Karpas-422 (cell line): ENCODE data around the gene MRPS18C. TPM values are rescaled to one million over a fixed set of nuclear protein-coding genes. Genes with fewer than 3 reads are reported as not detected.
"Not testable (repeated sequence)": the region's sequence is repeated elsewhere in the genome, so short reads cannot be mapped to it uniquely, and the experiment has no call there.

Experiments used
- DNase-seq: peaks from one replicate; pipeline ENCODE4 v3.0.0-alpha.2; 2015
- H2AFZ ChIP-seq: fragments of 200-600 bp; sonication (generic); 2 replicates; pipeline ENCODE4 v1.6.1; 2014; ENCODE audit warnings: antibody characterized with exemption, low read length, mixed read lengths
- H3K27ac ChIP-seq: fragments of 200-600 bp; sonication (generic); 2 replicates; pipeline ENCODE4 v1.5.1; 2014; ENCODE audit warnings: mild to moderate bottlenecking, low read length, moderate library complexity
- H3K27me3 ChIP-seq: fragments of 200-600 bp; sonication (generic); 2 replicates; pipeline ENCODE4 v1.6.1; 2014; ENCODE audit warnings: low read length, mixed read lengths
- H3K36me3 ChIP-seq: fragments of 200-600 bp; sonication (generic); 2 replicates; pipeline ENCODE4 v1.6.1; 2014; ENCODE audit warnings: low read length, mixed read lengths; ENCODE audit not compliant: insufficient read depth
- H3K4me1 ChIP-seq: fragments of 200-600 bp; sonication (generic); 2 replicates; pipeline ENCODE4 v1.6.1; 2014; ENCODE audit warnings: mild to moderate bottlenecking, low read length, mixed read lengths
- H3K4me2 ChIP-seq: fragments of 200-600 bp; sonication (generic); 2 replicates; pipeline ENCODE4 v1.6.1; 2014; ENCODE audit warnings: low read length, low read depth, mild to moderate bottlenecking; ENCODE audit not compliant: poor library complexity, severe bottlenecking
- H3K4me3 ChIP-seq: fragments of 200-600 bp; sonication (generic); 2 replicates; pipeline ENCODE4 v1.5.1; 2014; ENCODE audit warnings: mild to moderate bottlenecking, antibody characterized with exemption, low read length, mixed read lengths
- H3K79me2 ChIP-seq: fragments of 200-600 bp; sonication (generic); 2 replicates; pipeline ENCODE4 v1.6.1; 2014; ENCODE audit warnings: mild to moderate bottlenecking, low read length, mixed read lengths
- H3K9ac ChIP-seq: fragments of 200-600 bp; sonication (generic); 2 replicates; pipeline ENCODE4 v1.6.0; 2014; ENCODE audit warnings: low read length
- H3K9me2 ChIP-seq: fragments of 200-600 bp; sonication (generic), shearing (Covaris generic); replicated peaks from 2 replicates; pipeline ENCODE4 v1.6.0; 2014; ENCODE audit warnings: mild to moderate bottlenecking, low read length, moderate library complexity; ENCODE audit not compliant: insufficient read depth
- H3K9me3 ChIP-seq: fragments of 300-700, 200-600 bp; sonication (generic); 2 replicates; pipeline ENCODE4 v1.6.1; 2014; ENCODE audit warnings: low read length, mixed read lengths
- H4K20me1 ChIP-seq: fragments of 200-600 bp; sonication (generic); 2 replicates; pipeline ENCODE4 v1.6.1; 2014; ENCODE audit warnings: mild to moderate bottlenecking, antibody characterized with exemption, low read length, low read depth; ENCODE audit not compliant: insufficient read depth
- total RNA-seq: library from RNA; depleted of rRNA; stranded (reverse); fragments of >200 nt; shearing (Covaris generic); gene quantifications from 2 replicates; pipeline ENCODE4 v1.2.3, GENCODE V29; 2014; ENCODE audit warnings: low replicate concordance

MRPS18C gene
- total RNA-seq, 1 experiment from 2014 or later, result 10.4 TPM

GRCh38 chr4:83486457-83487129 is 30.7 kb downstream of the MRPS18C start:
- H3K4me2 ChIP-seq, result no peak overlapping the region
- H3K4me3 ChIP-seq, result no peak overlapping the region
- H3K9ac ChIP-seq, result no peak overlapping the region
- no peak overlapping the region for H2AFZ ChIP-seq
- H3K4me1 ChIP-seq, result peaks cover 13% of the 10 kb centered on the region
- no peaks in the 10 kb centered on the region for H3K36me3 ChIP-seq
- H3K27ac ChIP-seq, result no peak overlapping the region
- peaks cover 11% of the 10 kb centered on the region for H3K79me2 ChIP-seq
- no peak for DNase-seq
- no peaks in the 10 kb centered on the region for H4K20me1 ChIP-seq
- H3K9me3 ChIP-seq, result no peaks in the 10 kb centered on the region
- no peaks in the 10 kb centered on the region for H3K9me2 ChIP-seq
- H3K27me3 ChIP-seq, result no peaks in the 10 kb centered on the region

GRCh38 chr4:83489711-83490326 is 34.0 kb downstream of the MRPS18C start:
- Histone ChIP-seq H3K9me3 (no peaks in the 10 kb centered on the region), H4K20me1 (no peaks in the 10 kb centered on the region), H3K4me3 (no peak overlapping the region), H3K27ac (no peak overlapping the region), H3K9me2 (no peaks in the 10 kb centered on the region), H3K4me1 (peaks cover 5% of the 10 kb centered on the region), H3K27me3 (no peaks in the 10 kb centered on the region), H3K4me2 (no peak overlapping the region), H2AFZ (no peak overlapping the region), H3K36me3 (no peaks in the 10 kb centered on the region), H3K9ac (no peak overlapping the region), H3K79me2 (no peaks in the 10 kb centered on the region)
- DNase-seq, result no peak

GRCh38 chr4:83490876-83491450 is 35.1 kb downstream of the MRPS18C start:
- no peaks in the 10 kb centered on the region for H3K36me3 ChIP-seq
- H3K27ac ChIP-seq, result no peak overlapping the region
- H3K4me1 ChIP-seq, result no peaks in the 10 kb centered on the region
- H3K79me2 ChIP-seq, result no peaks in the 10 kb centered on the region
- H3K9me2 ChIP-seq, result no peaks in the 10 kb centered on the region
- DNase-seq, result peak; percentile 61
- no peak overlapping the region for H3K4me3 ChIP-seq
- no peaks in the 10 kb centered on the region for H3K9me3 ChIP-seq
- no peak overlapping the region for H3K4me2 ChIP-seq
- no peak overlapping the region for H2AFZ ChIP-seq
- H4K20me1 ChIP-seq, result no peaks in the 10 kb centered on the region
- no peaks in the 10 kb centered on the region for H3K27me3 ChIP-seq
- H3K9ac ChIP-seq, result no peak overlapping the region

- not testable (repeated sequence) for DNase-seq, H3K9ac ChIP-seq, H3K9me2 ChIP-seq, H3K4me3 ChIP-seq, H3K79me2 ChIP-seq, H3K36me3 ChIP-seq, H3K27ac ChIP-seq, H2AFZ ChIP-seq, H4K20me1 ChIP-seq, H3K4me2 ChIP-seq, H3K9me3 ChIP-seq, H3K4me1 ChIP-seq, H3K27me3 ChIP-seq
Measured at GRCh38 chr4:83496085-83496917, 40.4 kb downstream of the MRPS18C start.

GRCh38 chr4:83498187-83498586 is 42.3 kb downstream of the MRPS18C start:
- no peaks in the 10 kb centered on the region for H3K36me3 ChIP-seq
- no peak overlapping the region for H3K4me3 ChIP-seq
- no peaks in the 10 kb centered on the region for H3K4me1 ChIP-seq
- no peaks in the 10 kb centered on the region for H3K9me2 ChIP-seq
- H3K27me3 ChIP-seq, result no peaks in the 10 kb centered on the region
- H3K9ac ChIP-seq, result no peak overlapping the region
- no peaks in the 10 kb centered on the region for H3K79me2 ChIP-seq
- H2AFZ ChIP-seq, result no peak overlapping the region
- no peak overlapping the region for H3K4me2 ChIP-seq
- no peak for DNase-seq
- no peaks in the 10 kb centered on the region for H4K20me1 ChIP-seq
- no peak overlapping the region for H3K27ac ChIP-seq
- H3K9me3 ChIP-seq, result no peaks in the 10 kb centered on the region

GRCh38 chr4:83501671-83502070 is 45.8 kb downstream of the MRPS18C start:
- H3K4me1 ChIP-seq, H3K9me3 ChIP-seq, H3K9me2 ChIP-seq, DNase-seq, H4K20me1 ChIP-seq, H3K79me2 ChIP-seq, H3K4me2 ChIP-seq, H3K27me3 ChIP-seq, H3K36me3 ChIP-seq, H2AFZ ChIP-seq, H3K9ac ChIP-seq, H3K4me3 ChIP-seq, H3K27ac ChIP-seq: not testable (repeated sequence)

- Histone ChIP-seq H3K9ac (no peak overlapping the region), H3K9me2 (no peaks in the 10 kb centered on the region), H3K9me3 (no peaks in the 10 kb centered on the region), H3K4me1 (no peaks in the 10 kb centered on the region), H2AFZ (no peak overlapping the region), H3K4me2 (no peak overlapping the region), H3K4me3 (no peak overlapping the region), H3K27me3 (no peaks in the 10 kb centered on the region), H3K36me3 (no peaks in the 10 kb centered on the region), H3K79me2 (no peaks in the 10 kb centered on the region), H3K27ac (no peak overlapping the region), H4K20me1 (no peaks in the 10 kb centered on the region)
- DNase-seq, result no peak
Measured at GRCh38 chr4:83503974-83504373, 48.1 kb downstream of the MRPS18C start.

GRCh38 chr4:83504503-83504902 is 48.6 kb downstream of the MRPS18C start:
- no peak for DNase-seq

More at GRCh38 chr4:83504503-83504902, 48.6 kb downstream of the MRPS18C start:
- Histone ChIP-seq H3K9ac (no peak overlapping the region), H3K4me1 (no peaks in the 10 kb centered on the region), H3K9me2 (no peaks in the 10 kb centered on the region), H3K36me3 (no peaks in the 10 kb centered on the region), H3K79me2 (no peaks in the 10 kb centered on the region), H4K20me1 (no peaks in the 10 kb centered on the region), H2AFZ (0 out of 2 replicates have a peak overlapping the region, but pooled peaks have one; percentile 36), H3K9me3 (no peaks in the 10 kb centered on the region), H3K4me3 (no peak overlapping the region), H3K4me2 (no peak overlapping the region), H3K27me3 (no peaks in the 10 kb centered on the region), H3K27ac (no peak overlapping the region)
